DND-41 (cell line): ENCODE results near the gene SLC48A1.

Source experiments
- CTCF ChIP-seq: IDR thresholded peaks from 2 replicates; pipeline ENCODE4 v1.5.1; 2012; ENCODE audit warnings: borderline replicate concordance, low read length, moderate library complexity, mild to moderate bottlenecking; ENCODE audit not compliant: poor library complexity, severe bottlenecking; ENCODE audit errors: extremely low read depth
- EZH2 ChIP-seq: IDR thresholded peaks from 3 replicates; pipeline ENCODE4 v1.6.1; 2012; ENCODE audit warnings: borderline replicate concordance, low read depth, mild to moderate bottlenecking, moderate library complexity, low read length, inconsistent platforms; ENCODE audit not compliant: severe bottlenecking

- no peak for TF ChIP-seq CTCF
- TF ChIP-seq EZH2 = no peak
These were observed 36.0 kb upstream of the SLC48A1 start for GRCh38 chr12:47736877-47737676.
